ENCODE data around the gene ACOT9. TPM values are rescaled to one million over a fixed set of nuclear protein-coding genes. Genes with fewer than 3 reads are reported as not detected.
"Not testable (repeated sequence)": the region's sequence is repeated elsewhere in the genome, so short reads cannot be mapped to it uniquely, and the experiment has no call there.

Gene ACOT9
- total RNA-seq, 1 donor: 69.5 TPM

DNA sequence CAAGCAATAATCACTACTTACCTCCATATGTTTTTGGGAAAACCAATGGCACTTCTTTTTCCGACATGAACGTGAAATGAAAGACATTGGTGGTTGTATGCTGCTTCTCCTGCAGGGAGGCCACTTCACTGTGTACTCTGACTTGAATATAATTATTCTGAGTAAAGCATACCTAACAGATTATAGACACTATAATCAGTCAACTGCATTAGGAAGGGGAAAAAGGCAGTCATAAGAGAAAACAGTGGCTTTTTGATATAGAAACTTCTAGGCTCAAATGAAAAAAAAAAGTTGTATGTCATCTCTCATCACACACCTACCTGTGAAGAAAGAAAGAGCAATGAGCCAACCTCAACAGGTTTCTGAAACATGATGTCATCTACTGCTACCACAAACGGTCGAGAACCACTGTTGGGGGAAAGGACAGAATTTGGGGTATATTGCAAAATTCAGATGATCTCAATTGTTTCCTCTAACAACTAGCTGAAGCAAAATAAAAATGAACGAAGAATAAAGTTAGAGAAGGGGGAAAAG lies 38.3 kb downstream of the ACOT9 start:
- no peak overlapping the region for H3K4me3 ChIP-seq (ENCODE audit: low read depth, low read length)
- DNase-seq (ENCODE audit: low read depth): no peak
- no peak for TF ChIP-seq CTCF (IDR thresholded peaks at IDR 0.05; ENCODE audit: insufficient read depth, low read depth, low read length)

DNA sequence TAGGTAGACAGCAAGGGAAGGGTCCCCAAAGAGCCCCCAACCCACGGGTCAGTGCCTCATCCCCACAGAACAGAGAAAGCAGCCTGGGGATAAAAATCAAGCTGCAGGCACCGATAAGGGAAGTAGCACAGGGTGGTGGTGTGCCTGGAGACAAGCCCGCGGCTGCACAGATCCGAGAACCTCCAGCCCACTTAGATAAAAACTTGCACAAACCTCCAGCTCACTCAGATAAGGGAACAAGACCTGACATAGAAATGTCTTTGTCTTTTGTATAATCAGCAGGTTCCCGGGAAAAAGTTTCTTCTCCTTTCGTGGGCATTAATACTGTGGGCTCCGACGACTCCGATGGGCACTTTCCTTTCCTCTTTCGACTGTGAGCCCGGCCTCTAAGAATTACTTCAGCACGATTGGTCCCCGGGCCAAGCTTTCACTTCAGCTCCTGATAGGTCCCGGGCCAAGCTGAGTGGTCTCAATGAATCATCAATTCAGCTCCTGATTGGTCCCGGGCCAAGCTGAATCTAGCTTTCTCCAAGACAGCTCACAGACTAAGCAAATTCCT lies 43.4 kb downstream of the ACOT9 start:
- peak; percentile 34 for DNase-seq (ENCODE audit: low read depth)
- no peak for TF ChIP-seq CTCF (IDR thresholded peaks at IDR 0.05; ENCODE audit: insufficient read depth, low read depth, low read length)
- H3K4me3 ChIP-seq (ENCODE audit: low read depth, low read length): peak overlapping the region; percentile 35

GRCh38 chrX:23694606-23695005 lies 48.5 kb downstream of the ACOT9 start:
- peak; percentile 47 for TF ChIP-seq CTCF (IDR thresholded peaks at IDR 0.05; ENCODE audit: insufficient read depth, low read depth, low read length)
- DNase-seq (ENCODE audit: low read depth): peak; percentile 56
- H3K4me3 ChIP-seq (ENCODE audit: low read depth, low read length): no peak overlapping the region

DNA sequence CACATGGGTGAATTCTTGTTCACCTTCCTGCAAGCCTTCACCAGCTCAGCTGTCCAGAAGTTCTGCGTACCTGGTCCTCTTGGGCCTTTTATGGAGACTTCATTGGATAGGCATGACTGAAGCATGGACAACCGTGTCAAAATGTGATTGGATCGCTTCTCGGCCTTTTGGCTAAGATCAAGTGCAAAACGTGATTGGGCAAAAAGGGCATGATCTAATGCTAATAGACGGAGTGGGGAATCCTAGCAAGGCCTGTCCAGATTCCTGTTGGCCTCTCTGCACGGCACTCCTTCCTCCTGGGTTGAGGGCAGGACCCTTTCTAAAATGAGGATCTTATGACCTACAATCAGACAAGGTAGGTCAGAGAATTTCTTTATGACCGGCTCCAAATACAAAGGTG lies 50.9 kb downstream of the ACOT9 start:
- no peak for DNase-seq (ENCODE audit: low read depth)
- TF ChIP-seq CTCF (IDR thresholded peaks at IDR 0.05; ENCODE audit: insufficient read depth, low read depth, low read length): no peak

GRCh38 chrX:23676486-23676885 lies 66.6 kb downstream of the ACOT9 start:
- DNase-seq (ENCODE audit: low read depth); H3K4me3 ChIP-seq (ENCODE audit: low read depth, low read length): not testable (repeated sequence)

More for the DNA sequence above, 50.9 kb downstream of the ACOT9 start:
- no peak overlapping the region for H3K4me3 ChIP-seq (ENCODE audit: low read depth, low read length)

DNA sequence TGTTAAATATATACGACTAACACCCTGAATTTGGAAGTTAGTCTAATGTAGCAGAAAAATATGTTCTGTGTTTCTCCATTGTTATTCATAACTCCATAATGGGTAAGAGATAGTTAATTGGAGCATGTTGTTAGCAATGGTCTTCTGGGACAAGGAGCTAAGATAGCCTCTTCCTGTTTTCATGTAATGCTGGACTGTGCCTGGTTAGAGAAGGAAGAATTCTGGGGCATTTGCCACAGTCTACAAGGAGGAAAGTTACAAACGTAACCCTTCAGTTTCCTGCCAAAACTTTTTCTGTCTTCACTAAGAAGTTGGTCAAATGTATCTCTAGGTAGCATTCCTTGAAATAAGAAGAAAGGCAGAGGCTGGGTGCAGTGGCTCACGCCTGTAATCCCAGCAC lies 70.0 kb downstream of the ACOT9 start:
- no peak for DNase-seq (ENCODE audit: low read depth)
- H3K4me3 ChIP-seq (ENCODE audit: low read depth, low read length): no peak overlapping the region
- no peak for TF ChIP-seq CTCF (IDR thresholded peaks at IDR 0.05; ENCODE audit: insufficient read depth, low read depth, low read length)

DNA sequence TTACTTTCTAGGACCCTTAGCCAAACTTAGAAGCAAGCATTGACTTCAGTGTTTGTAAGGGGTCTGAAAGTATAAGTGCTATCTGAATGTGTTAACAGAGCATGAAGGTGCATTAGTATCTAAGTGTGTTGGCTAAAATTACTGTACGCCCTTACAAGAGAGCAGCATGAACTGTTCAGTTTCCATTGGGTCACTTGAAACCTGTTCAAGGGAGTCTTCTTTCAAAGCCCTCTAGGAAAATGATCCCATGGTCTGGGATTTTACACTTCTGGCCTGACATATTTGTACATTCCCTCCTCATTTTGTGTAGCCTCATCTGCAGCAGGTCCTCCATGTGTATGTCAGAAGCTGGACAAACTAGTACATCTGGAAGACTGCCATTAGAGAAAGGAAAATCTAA lies 72.5 kb downstream of the ACOT9 start:
- no peak overlapping the region for H3K4me3 ChIP-seq (ENCODE audit: low read depth, low read length)
- DNase-seq (ENCODE audit: low read depth): no peak
- no peak for TF ChIP-seq CTCF (IDR thresholded peaks at IDR 0.05; ENCODE audit: insufficient read depth, low read depth, low read length)

Data from fibroblast of villous mesenchyme (primary cell).